HG03097 (cell line): ENCODE data around the gene ROR2.

Experiments
- ATAC-seq: cut with Tn5 transposase; IDR thresholded peaks from one replicate; pipeline ENCODE4 v1.9.1; 2021; ENCODE audit not compliant: unreplicated experiment, low FRiP score

Gene ROR2

DNA sequence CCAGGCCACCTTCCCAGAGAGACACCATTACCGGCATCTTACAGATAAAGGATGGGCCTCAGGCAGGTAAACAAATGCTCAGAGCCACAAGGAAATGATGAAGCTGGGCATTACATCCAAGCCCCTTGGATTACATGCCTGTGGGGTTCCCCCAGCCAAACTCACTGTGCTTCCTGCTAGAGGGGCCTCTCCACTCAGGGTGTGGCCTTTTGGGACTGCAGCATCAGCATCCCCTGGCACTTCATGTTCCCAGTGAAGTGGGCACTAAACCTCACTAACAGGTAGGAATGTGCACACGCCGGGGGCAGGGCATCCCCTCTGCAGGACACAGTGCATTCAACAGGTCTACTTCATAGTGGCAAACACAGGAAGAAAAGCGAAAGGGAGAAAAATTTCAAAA is 125.9 kb downstream of the ROR2 start:
- no peak for ATAC-seq

DNA sequence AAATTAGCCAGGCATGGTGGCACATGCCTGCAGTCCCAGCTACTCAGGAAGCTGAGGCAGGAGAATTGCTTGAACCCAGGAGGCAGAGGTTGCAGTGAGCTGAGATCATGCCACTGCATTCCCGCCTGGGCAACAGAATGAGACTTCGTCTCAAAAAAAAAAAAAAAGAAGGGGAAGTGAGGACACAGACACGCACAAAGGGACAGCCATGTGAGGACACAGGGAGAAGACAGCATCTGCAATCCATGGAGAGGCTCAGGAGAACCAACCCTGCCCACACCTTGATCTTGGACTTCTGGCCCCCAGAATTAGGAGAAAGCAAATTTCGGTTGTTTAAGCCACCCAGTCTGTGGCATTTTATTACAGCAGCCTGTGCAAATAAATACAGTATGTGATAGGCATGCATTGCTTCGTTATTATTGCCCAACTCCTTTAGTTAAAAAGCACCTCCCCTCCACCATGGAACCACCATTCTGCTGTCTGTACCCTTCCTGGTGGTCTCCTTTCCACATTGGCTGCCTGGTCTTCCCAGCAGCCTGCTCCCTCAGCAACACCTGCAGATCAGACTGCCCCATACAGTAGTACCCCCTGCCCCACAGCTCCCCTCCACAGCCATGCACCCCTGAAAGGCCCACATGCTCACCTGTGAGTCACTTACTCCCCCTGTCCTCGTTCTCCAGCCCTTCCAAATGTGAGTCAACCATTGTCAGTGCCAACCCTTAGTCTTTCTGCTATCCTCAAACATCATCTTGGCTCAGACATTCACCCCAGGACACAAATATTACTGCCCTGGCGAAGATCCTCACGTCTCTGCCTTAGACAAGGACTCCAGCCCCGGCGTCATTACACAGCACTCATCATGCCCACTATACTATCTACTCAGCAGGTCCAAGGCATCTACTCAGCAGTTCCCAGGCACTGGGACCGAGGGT is 128.8 kb downstream of the ROR2 start:
- ATAC-seq: no peak

DNA sequence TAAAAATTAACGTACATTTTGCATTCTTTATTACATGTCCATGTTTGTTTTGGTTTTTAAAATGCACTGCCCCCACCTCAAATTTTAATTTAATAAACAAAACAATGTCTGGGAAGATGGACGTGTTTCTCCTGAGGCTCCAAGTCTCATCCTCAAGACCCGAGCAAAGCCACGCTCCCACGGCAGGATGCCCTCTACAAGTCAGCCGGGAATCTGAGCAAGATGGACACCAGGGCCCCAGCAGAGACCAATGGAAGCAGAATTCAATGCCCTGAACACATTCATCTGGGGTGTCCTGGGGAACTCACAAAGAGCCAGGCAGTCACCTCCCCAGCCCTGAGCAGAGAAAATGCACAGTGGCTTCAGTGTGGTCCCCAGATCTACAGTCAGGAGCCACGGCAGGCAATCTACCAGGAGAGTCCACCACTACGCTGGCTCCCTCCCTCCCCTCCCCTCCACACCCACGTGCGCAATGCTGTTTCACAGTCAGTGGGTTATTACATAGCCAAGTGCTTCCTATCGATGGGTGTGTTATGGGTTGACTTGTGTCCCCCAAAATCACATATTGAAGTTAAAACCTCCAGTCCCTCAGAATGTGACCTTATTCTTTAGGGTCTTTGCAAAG is 129.8 kb downstream of the ROR2 start:
- ATAC-seq: no peak

DNA sequence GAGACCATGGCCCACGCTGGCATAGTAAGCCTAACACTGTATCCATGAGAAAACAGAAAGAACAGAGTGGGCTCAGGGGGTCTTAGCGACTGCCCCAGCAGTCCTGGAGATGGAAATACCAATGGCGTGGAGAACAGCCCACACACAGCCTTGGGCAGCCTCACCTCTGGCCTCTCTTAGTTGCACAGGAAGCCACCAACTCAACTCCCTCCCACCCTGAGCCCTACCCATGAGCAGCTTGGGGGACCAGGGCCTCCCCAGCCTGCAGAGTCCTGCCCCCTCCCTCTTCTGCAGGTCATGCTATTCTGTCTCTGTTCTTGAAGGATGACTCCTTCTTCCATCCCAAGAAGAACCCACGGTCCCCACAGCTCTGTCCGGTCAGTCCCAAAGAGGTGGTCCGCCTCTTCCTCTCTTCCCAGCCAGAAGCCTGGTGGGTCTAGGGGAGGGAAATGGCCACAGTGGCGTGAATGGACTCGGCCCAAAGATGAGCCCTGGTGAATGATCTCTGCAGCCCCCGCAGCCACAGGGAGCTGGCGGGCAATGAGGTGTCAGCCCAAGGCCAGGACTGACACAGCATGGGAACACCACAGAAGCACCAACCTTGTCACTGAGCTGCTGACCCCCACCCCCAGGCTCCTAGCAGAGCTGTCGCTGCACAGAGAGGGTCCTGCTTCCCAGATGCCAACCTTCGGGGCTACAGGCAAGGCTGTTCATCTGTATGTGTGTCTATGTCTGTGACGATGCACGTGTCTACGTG is 131.2 kb downstream of the ROR2 start:
- no peak for ATAC-seq

- no peak for ATAC-seq
Measured at GRCh38 chr9:91818225-91818585, 131.8 kb downstream of the ROR2 start.

DNA sequence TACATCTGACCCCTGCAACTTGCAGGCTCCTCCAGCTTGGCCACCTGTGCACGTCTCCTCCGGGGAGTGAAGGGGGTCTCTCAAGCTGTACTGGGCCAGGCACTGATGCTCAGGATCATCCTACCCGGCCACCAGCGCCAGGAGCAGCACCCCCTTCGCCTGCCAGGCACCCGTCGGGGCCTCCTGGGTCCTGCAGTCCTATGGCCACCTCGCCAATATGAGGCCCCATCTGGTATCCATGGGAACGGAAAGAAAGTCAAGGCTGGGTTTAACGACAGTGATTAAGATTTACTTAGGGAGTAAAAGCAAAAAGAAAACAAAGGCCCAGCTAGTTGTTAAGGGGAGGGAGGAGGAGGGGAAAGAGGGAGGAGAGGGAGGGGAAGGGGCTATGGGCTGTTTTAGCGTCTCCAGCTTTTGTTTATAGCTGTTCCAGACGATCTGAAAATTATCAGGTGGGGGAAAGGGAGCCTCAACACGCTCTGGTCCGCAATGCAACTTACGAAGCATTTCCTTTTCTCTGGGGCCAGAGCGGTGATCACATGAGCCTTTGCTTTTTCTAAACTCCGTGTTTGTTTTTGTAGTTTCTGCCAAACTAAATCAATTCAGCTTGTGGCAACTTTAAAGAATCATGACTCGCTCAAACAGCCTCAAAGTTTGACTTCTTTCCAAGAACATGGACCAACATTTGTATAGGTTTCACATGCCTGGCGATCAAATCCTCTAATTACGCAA is 132.4 kb downstream of the ROR2 start:
- ATAC-seq: no peak

DNA sequence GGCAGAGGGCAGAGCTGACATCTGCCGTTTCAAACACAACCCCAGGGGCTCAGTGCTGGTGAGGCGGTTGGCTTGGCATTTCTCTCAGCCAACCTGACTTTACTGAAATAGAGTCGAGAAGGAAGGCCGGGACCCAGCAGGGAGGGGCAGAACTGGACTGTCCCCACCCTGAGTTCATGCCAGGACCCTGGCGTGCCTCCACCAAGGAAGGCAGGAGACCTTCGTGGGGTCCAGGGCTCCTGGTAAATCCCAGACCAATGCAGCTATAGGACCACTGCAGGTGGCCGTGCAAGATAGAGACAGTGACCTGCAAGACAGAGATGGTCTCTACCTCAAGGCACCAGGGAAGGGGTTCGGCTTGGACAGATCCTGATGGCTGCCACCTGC is 132.9 kb downstream of the ROR2 start:
- no peak for ATAC-seq

GRCh38 chr9:91816356-91816755 is 133.7 kb downstream of the ROR2 start:
- no peak for ATAC-seq

DNA sequence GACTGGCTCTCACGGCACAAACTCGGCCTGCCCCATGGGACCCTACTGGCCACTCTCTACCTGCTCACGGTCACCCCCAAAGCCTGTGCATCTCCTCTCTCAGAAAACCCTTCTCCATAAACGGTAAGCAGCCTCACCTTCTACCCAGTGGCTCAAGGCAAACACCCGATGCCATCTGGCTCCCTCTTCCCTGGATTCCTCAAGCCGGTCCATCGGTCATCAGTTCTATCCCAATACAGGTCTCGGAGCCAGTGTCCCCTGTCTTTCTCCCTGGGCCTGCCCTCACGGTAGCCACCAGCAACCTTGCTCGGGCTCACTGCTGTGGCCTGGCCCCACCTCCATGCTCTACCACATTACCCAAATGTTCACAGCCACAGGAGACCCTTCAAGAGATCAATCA is 134.1 kb downstream of the ROR2 start:
- no peak for ATAC-seq

GRCh38 chr9:91814753-91815152 is 135.3 kb downstream of the ROR2 start:
- no peak for ATAC-seq

DNA sequence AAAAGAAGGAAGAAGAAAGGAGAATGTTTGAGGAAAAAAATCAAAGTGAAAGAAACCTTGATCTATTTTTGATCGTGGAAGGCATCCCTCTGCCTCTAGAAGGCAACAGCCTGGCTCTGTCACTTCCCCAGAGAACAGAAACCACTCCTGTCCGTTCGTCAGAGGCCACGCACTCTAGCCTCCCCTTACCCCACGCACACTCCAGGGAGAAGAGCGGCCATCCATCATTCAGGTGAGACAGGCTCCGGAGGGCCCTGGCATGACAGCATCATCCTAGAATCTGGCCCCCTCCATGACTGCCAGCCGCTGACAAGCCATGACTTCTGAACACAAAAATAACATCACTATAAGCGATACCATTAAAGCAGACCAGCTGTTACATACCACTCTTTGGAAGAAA is 135.8 kb downstream of the ROR2 start:
- no peak for ATAC-seq

DNA sequence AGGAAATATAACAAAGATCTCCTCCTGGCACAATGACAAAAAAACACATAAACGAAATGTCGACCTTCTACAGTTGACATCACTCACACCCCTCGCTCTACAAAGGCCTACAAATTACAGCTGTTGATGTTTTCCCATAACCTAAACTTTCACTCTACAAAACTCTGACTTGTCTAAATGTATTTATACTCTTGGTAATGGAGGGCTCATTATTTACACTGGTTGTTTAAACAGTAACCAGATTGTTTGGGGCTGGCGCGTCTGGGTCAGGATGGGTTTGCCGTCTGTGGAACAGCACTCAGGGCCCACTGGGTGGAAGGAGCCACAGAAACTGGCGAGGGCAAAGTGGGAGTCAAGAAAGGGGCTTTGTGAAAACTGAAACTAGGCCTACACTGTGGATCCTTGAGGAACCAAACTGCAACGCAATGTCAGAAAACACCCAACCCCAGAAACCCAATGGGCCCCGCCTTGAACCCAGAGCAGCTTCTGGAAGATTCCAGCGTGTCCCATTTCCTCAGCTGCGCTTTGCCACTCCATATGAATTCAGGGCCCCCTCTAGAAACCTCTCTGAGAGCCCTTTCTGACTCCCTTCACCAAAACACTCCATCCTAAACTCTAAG is 136.7 kb downstream of the ROR2 start:
- ATAC-seq: no peak

DNA sequence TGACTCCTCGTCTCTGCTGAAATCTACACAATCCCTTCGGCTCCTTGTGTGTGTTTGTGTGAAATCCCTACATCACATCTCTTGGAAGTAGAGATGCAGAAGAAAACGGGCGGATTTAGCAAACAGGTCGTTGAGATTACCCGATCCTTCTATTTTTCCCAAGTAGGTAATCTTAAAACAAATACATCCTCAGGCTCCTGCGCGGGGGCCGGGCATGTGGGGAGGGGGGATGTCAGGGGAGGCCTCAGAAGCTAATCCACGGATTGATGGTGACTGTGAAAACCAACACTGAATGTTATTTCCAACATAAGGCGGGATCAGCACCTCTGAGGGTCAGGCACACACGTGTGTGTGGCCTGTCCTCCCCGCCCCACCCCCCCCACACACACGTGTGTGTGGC is 137.8 kb downstream of the ROR2 start:
- ATAC-seq: no peak

DNA sequence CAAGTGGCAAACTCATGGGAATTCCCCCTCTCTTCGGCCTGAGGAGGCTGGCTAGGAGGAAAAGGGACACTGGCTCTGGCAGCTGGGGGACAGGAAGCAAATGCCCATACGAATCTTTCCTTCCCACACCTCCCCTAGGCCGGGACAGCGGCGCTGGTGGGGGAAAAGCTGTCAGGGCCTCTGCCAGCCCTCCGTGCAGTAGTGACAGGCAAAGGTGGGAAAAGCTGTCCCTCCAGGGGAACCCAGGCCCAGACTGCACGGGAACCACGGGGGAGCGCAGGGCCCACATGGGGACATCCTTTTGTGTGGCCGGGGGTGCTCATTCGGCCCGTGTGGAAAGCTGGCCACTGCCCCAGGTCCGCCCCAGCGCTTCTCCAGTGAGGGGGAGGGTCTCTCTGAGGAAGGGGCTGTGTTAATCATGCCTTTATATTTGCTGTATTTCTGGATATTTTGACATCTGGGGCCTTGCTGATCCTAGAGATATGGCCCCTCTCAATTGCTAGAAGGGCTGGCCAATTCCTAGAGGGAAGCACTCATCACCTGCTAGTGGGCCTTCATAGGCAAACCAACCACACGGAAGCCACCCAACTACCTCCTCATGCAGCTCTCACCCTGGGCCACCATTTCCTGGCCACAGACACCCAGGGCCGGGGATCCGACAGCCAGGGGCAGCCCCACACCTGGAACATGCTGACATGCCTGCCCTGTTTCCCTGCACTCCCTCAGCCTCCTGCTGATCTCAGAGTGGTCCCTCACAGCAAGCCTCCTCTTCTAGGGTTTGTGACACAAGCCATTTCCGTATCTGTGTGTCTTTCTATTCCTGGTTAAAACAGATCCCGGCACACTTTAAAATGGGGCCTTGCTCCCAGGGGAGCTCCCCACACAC is 138.8 kb downstream of the ROR2 start:
- ATAC-seq: no peak

- ATAC-seq: no peak
Measured at GRCh38 chr9:91810286-91810905, 139.6 kb downstream of the ROR2 start.

GRCh38 chr9:91809581-91810285 is 140.3 kb downstream of the ROR2 start:
- ATAC-seq: no peak

GRCh38 chr9:91807643-91808246 is 142.3 kb downstream of the ROR2 start:
- ATAC-seq: no peak

DNA sequence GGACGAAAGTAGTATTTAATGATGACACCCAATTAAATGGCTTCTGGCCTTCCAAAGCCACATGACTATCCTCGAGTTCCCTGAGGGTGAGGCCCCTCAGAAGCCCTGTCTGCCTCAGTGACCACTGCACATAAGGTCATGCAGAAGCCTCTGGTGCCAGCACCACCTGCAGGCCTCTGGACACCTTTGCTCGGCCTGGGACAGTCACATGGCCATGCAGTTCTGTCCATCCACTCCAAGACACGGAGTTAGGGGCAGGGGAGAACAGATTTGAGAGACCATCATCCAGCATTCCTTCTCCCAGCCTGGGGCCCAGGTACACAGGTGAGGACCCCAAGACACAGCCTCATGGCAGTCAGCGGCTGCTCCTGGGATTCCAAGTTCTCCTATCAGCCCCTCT is 145.0 kb downstream of the ROR2 start:
- no peak for ATAC-seq
